ENCODE data around the gene DIP2C. TPM values are rescaled to one million over a fixed set of nuclear protein-coding genes. Genes with fewer than 3 reads are reported as not detected.

DIP2C gene
- total and polyA plus RNA-seq, 2 donors from 2014 or later = 6.2 to 22.6 TPM

DNA sequence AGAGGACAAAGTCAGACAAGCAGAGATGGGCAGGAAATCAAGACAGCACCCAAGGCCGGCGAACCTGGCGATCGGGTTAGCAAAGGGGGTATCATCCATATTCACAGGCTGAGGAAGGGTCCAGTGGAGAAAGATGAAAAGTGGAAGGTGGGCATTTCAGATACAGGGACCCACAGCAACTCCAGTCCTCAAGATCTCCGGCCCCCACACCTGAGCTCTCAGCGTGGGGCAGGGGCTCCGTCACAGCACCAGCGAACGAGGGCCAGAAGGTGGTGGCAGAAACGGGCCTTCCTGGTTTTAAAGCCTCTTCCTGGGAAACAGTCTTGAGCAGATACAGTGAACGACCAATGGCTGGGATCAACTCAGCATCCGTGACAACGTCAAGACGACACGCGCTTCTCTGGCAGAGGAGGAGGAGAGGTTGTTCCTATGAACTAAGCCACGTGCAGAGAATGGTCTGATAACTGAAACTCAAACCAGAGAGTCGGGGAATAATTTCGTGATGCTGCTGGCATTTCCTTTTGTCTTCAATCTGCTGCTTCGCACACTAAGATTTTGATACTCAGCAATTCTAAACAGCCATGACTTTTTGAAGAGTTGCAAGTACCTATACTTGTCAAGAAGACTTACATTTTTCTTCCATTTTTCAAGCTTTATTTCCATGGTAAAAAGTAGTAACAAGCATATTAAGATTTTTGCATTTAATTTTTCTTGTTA, 334.4 kb downstream of the DIP2C start:
- intact Hi-C loops (cut with DNase I) = no loop called here
- no peak for FAIRE-seq

GRCh38 chr10:352476-353235, 336.8 kb downstream of the DIP2C start:
- intact Hi-C loops (cut with DNase I) = no loop called here
- no peak for FAIRE-seq
- Histone ChIP-seq H3K4me1 (ENCODE audit: control insufficient read depth in 2 of 3, insufficient read depth in 2 of 3, low read depth in 1 of 3, low read length in 3 of 3) (no peaks in the 10 kb centered on the region), H3K27ac (ENCODE audit: low read depth in 2 of 2, low read length in 2 of 2) (no peak overlapping the region), H3K9me3 (ENCODE audit: control insufficient read depth in 2 of 3, insufficient read depth in 1 of 3, low read length in 3 of 3) (no peaks in the 10 kb centered on the region), H3K9ac (ENCODE audit: low read length in 3 of 3) (no peak overlapping the region), H3K36me3 (ENCODE audit: control insufficient read depth in 2 of 3, insufficient read depth in 3 of 3, low read length in 3 of 3) (peaks cover 4 to 49% (median 38%) of the 10 kb centered on the region in 3 donors), H3K4me3 (ENCODE audit: low read length in 3 of 3) (no peak overlapping the region), H3K27me3 (ENCODE audit: control insufficient read depth, insufficient read depth, low read length) (no peaks in the 10 kb centered on the region)
- DNase-seq = no peak
- TF ChIP-seq CTCF (IDR thresholded peaks at IDR 0.05; ENCODE audit: borderline replicate concordance, extremely low read depth, insufficient read depth) = no peak

More for the DNA sequence above, 334.4 kb downstream of the DIP2C start:
- no peaks in the 10 kb centered on the region for H3K4me1 ChIP-seq (ENCODE audit: control insufficient read depth in 2 of 3, insufficient read depth in 2 of 3, low read depth in 1 of 3, low read length in 3 of 3)
- no peaks in the 10 kb centered on the region for H3K9me3 ChIP-seq (ENCODE audit: control insufficient read depth in 2 of 3, insufficient read depth in 1 of 3, low read length in 3 of 3)
- no peak overlapping the region for H3K4me3 ChIP-seq (ENCODE audit: low read length in 3 of 3)
- H3K27me3 ChIP-seq (ENCODE audit: control insufficient read depth, insufficient read depth, low read length) = no peaks in the 10 kb centered on the region
- DNase-seq = no peak
- H3K27ac ChIP-seq (ENCODE audit: low read depth in 2 of 2, low read length in 2 of 2) = no peak overlapping the region
- peaks cover 0 to 36% (median 24%) of the 10 kb centered on the region in 3 donors for H3K36me3 ChIP-seq (ENCODE audit: control insufficient read depth in 2 of 3, insufficient read depth in 3 of 3, low read length in 3 of 3)
- no peak for TF ChIP-seq CTCF (IDR thresholded peaks at IDR 0.05; ENCODE audit: borderline replicate concordance, extremely low read depth, insufficient read depth)
- no peak overlapping the region for H3K9ac ChIP-seq (ENCODE audit: low read length in 3 of 3)

DNA sequence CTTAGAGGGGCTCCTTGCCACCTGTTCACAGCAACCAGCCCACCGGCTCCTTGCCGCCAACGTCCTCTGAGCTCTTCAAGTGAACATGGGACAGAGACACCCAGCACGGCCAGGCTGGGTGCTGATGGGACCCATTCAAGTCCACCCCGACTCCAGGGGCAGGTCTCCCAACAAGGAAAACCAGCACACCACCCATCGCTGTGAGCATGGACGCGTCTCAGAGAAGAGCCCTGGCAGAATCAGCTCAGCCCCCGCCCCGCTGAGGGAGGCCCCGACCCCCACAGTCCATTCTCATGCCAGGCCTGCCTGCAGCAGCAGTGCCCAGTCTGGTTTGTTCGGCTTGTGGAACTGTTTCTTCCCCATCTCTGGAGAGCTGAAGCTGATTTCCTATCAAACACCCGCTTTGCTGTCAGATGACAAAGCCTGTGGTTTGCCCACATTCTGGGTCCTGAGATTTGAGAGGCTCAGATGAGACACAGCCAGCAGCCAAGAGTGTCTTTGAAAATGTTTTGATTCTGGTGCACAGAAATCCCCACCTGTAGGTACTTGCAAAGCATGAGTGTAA, 337.6 kb downstream of the DIP2C start:
- H3K27me3 ChIP-seq (ENCODE audit: control insufficient read depth, insufficient read depth, low read length) = no peaks in the 10 kb centered on the region
- DNase-seq = no peak

More for the DNA sequence above, 337.6 kb downstream of the DIP2C start:
- Histone ChIP-seq H3K36me3 (ENCODE audit: control insufficient read depth in 2 of 3, insufficient read depth in 3 of 3, low read length in 3 of 3) (peaks cover 4 to 49% (median 33%) of the 10 kb centered on the region in 3 donors), H3K9ac (ENCODE audit: low read length in 3 of 3) (no peak overlapping the region), H3K4me3 (ENCODE audit: low read length in 3 of 3) (no peak overlapping the region), H3K27ac (ENCODE audit: low read depth in 2 of 2, low read length in 2 of 2) (no peak overlapping the region), H3K9me3 (ENCODE audit: control insufficient read depth in 2 of 3, insufficient read depth in 1 of 3, low read length in 3 of 3) (no peaks in the 10 kb centered on the region), H3K4me1 (ENCODE audit: control insufficient read depth in 2 of 3, insufficient read depth in 2 of 3, low read depth in 1 of 3, low read length in 3 of 3) (no peaks in the 10 kb centered on the region)
- FAIRE-seq = no peak
- TF ChIP-seq CTCF (IDR thresholded peaks at IDR 0.05; ENCODE audit: borderline replicate concordance, extremely low read depth, insufficient read depth) = no peak
- intact Hi-C loops (cut with DNase I) = no loop called here

Data from kidney (tissue), 14 donors.